Activated CD8-positive, alpha-beta T cell treated with anti-CD3 and anti-CD28 coated beads, Interleukin-2, amount 10 ng/mL, durations not matched to agents 7 days and 5 days (primary cell): Measurements from ENCODE around the gene TMEM38B. TPM values are rescaled to one million over a fixed set of nuclear protein-coding genes. Genes with fewer than 3 reads are reported as not detected.
"Not testable (repeated sequence)": the region's sequence is repeated elsewhere in the genome, so short reads cannot be mapped to it uniquely, and the experiment has no call there.

Source experiments
- ATAC-seq: fragments of 150-1000 bp; cut with Tn5 transposase; one replicate; pipeline ENCODE4 v1.10.0; 2021; ENCODE audit warnings: moderate library complexity
- CTCF ChIA-PET: fragments of 350-600 bp; sonication (Branson Sonifier 250); formaldehyde crosslinking; loops from one replicate; lab custom pipeline; 2021; ENCODE audit warnings: antibody characterized with exemption; lab: Charles Lee
- POLR2A ChIA-PET: fragments of 350-600 bp; sonication (Branson Sonifier 250); formaldehyde crosslinking; loops from one replicate; lab custom pipeline; 2021; ENCODE audit warnings: antibody characterized with exemption; lab: Charles Lee
- DNase-seq: peaks from one replicate; pipeline ENCODE4 v3.0.0-alpha.2; 2020
- H3K27ac Mint-ChIP-seq: one replicate; pipeline ENCODE4 v1.8.0; 2021; ENCODE audit warnings: mild to moderate bottlenecking, mixed read lengths
- H3K27me3 Mint-ChIP-seq: one replicate; pipeline ENCODE4 v1.8.0; 2021; ENCODE audit warnings: low read depth, mixed read lengths
- H3K36me3 Mint-ChIP-seq: one replicate; pipeline ENCODE4 v1.8.0; 2021; ENCODE audit warnings: low read depth, mixed read lengths
- H3K4me1 Mint-ChIP-seq: one replicate; pipeline ENCODE4 v1.8.0; 2021; ENCODE audit warnings: low read depth, mixed read lengths
- H3K4me3 Mint-ChIP-seq: one replicate; pipeline ENCODE4 v1.8.0; 2021; ENCODE audit warnings: mild to moderate bottlenecking, mixed read lengths
- H3K9me3 Mint-ChIP-seq: one replicate; pipeline ENCODE4 v1.8.0; 2022; ENCODE audit warnings: mixed read lengths; ENCODE audit not compliant: insufficient read depth
- total RNA-seq, 2 experiments: library from RNA; stranded (reverse); gene quantifications; one replicate each; pipeline ENCODE4 v1.2.3, GENCODE V29; 2021

Gene TMEM38B
- total RNA-seq, 2 experiments from 2014 or later: 6.4 to 7.5 TPM

DNA sequence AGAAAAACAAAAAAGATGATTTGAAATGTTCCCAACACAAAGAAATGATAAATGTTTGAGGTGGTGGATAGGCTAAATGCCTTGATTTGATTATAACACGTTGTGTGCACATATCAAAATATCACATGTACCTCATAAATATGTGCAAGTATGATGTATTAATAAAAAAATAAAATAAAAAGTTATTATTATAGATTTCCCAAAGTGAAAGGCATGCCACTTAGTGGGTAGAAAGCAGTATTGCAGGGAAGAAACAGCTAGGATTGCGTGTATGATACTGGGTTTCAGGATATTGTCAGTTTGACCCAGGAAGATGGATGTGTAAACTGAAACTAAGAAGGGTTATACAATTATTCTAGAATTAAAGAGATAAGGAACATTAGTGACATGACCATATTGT lies 3.6 kb upstream of the TMEM38B start:
- ATAC-seq: no peak
- Mint-ChIP-seq H3K27ac (no peak overlapping the region), H3K27me3 (peaks cover 31% of the 10 kb centered on the region), H3K36me3 (no peaks in the 10 kb centered on the region), H3K9me3 (no peaks in the 10 kb centered on the region), H3K4me1 (peaks cover 12% of the 10 kb centered on the region), H3K4me3 (no peak overlapping the region)
- ChIA-PET POLR2A (no interaction called here), CTCF (interaction anchor here (1.6 kb wide), 1 partner anchor 54 kb away, joined by 3 read pairs; no protein-coding TSS in a partner anchor)
- no peak for DNase-seq

DNA sequence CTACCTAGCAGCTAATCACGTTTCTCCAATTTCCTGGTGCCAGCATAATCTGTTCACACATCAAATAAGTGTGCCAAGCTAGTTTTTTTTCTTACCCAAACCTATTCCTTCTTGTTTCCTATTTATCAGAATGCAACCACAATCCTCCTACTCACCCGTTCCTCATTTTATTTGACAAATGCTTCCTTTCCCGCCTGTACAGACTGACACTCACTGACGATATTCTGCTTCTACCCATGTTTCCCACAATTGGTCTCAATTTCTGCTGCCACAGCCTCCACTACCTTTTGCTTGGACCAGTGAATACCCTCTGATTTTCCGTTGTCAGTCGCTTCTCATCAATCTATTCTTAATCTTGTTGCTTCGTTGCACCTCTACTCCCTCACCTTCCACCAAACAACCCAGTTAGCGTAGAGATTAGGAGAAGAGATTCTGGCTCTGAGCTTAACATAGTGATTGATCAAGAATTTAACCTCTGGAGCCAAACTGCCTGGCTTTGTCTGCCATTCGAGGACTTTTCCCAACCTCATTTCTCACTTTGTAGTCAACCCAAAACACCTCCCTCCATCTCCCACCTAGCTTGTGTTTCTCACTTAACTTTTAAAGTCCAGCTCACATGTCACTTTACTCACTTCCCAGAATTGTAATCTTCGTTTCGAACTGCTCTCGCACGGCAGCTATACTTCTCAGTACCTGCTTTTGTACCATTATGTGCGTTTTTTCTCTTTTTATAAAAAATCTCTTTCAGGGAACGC lies 729 bp upstream of the TMEM38B start:
- H3K9me3 Mint-ChIP-seq: no peaks in the 10 kb centered on the region
- POLR2A ChIA-PET: interaction anchor here (1.0 kb wide), 1 partner anchor 13 kb away, joined by 3 read pairs; no protein-coding TSS in a partner anchor
- ATAC-seq (peak; percentile 1), DNase-seq (peak; percentile 27)
- CTCF ChIA-PET: interaction anchor here (0.6 to 1.7 kb wide), 4 partner anchors 12 to 613 kb away, joined by 3 to 10 read pairs (median 4); no protein-coding TSS in a partner anchor
- H3K36me3 Mint-ChIP-seq: no peaks in the 10 kb centered on the region
- H3K4me3 Mint-ChIP-seq: peak overlapping the region; percentile 81
- peaks cover 15% of the 10 kb centered on the region for H3K4me1 Mint-ChIP-seq
- no peak overlapping the region for H3K27ac Mint-ChIP-seq
- H3K27me3 Mint-ChIP-seq: peaks cover 23% of the 10 kb centered on the region

DNA sequence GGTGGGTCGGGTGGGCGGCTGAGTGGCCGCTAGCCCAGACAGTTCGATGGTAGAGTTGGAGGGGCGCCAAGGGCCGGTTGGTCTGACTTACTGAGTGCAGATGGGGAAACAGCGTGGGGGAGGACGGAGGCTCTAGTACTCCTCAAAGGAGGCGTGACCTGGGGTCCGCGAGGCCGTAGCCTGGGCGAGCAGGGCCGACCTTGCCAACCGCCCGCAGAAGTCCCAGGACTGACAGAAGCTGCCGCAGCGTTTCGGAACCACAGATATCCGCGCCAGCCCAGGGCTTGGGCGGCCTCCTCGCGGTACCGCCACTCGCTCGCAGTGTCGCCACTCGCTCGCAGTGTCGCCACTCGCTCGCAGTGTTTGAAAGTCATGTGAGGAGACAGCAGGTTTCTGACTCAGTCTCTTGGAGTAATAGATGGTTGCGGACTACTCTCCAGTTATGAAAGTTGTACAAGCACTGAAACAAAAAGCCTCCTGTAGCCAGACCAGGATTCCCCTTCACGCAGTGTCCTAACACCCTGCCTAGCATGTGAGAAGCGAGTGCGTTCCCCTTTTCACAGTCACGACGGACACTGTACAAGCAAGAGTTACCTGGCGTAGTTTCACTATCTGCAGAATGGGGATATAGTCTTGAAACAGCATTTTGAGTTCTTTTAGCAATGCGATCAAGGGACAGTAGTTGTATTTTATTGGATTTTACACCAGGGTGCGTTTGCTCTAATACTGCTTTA lies 674 bp downstream of the TMEM38B start:
- peaks cover 13% of the 10 kb centered on the region for H3K27me3 Mint-ChIP-seq
- peak; percentile 55 for DNase-seq
- ATAC-seq: peak; percentile 73
- no peaks in the 10 kb centered on the region for H3K9me3 Mint-ChIP-seq
- H3K4me1 Mint-ChIP-seq: peaks cover 15% of the 10 kb centered on the region
- CTCF ChIA-PET: interaction anchor here (1.7 kb wide), 1 partner anchor 23 kb away, joined by 10 read pairs; no protein-coding TSS in a partner anchor
- POLR2A ChIA-PET: interaction anchor here (0.7 to 1.0 kb wide), 2 partner anchors 13 to 14 kb away, joined by 3 read pairs; no protein-coding TSS in a partner anchor
- H3K36me3 Mint-ChIP-seq: no peaks in the 10 kb centered on the region
- peak overlapping the region; percentile 78 for H3K4me3 Mint-ChIP-seq
- H3K27ac Mint-ChIP-seq: peak overlapping the region; percentile 36

GRCh38 chr9:105696219-105696793 lies 2.0 kb downstream of the TMEM38B start:
- peaks cover 15% of the 10 kb centered on the region for H3K4me1 Mint-ChIP-seq
- DNase-seq: no peak
- ChIA-PET POLR2A (no interaction called here), CTCF (interaction anchor here (0.8 kb wide), 1 partner anchor 22 kb away, joined by 4 read pairs; no protein-coding TSS in a partner anchor)
- H3K4me3 Mint-ChIP-seq: no peak overlapping the region
- no peak overlapping the region for H3K27ac Mint-ChIP-seq
- H3K27me3 Mint-ChIP-seq: peaks cover 13% of the 10 kb centered on the region
- H3K36me3 Mint-ChIP-seq: no peaks in the 10 kb centered on the region
- H3K9me3 Mint-ChIP-seq: no peaks in the 10 kb centered on the region
- ATAC-seq: no peak

GRCh38 chr9:105697871-105698270 lies 3.5 kb downstream of the TMEM38B start:
- H3K4me1 Mint-ChIP-seq: peaks cover 15% of the 10 kb centered on the region
- no peak overlapping the region for H3K27ac Mint-ChIP-seq
- peaks cover 6% of the 10 kb centered on the region for H3K27me3 Mint-ChIP-seq
- CTCF ChIA-PET: no interaction called here
- DNase-seq (no peak), ATAC-seq (no peak)
- H3K4me3 Mint-ChIP-seq: no peak overlapping the region
- H3K36me3 Mint-ChIP-seq: no peaks in the 10 kb centered on the region
- POLR2A ChIA-PET: no interaction called here
- no peaks in the 10 kb centered on the region for H3K9me3 Mint-ChIP-seq

DNA sequence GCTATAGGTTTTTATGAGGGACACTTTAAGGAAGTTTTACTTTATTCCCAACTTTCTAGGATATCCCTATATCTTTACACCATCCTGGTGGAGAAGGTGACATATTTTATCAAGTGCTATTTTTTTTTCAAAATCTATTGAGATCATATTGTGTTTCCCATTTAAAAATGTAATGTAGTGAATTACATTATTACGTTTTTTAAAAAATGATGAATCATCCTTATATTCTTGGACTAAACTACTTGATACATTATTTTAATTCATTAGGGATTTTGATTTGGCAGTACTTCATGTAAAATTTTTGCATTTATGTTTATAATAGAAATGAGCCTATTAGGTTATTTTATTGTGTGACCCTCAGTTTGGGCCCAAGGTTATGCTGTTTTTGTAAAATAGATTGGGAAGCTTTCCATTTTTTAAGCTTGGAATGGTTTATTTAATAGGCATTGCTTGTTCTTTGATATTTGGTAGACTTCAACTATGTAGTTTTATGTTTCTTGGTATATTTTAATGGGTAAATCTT lies 4.1 kb downstream of the TMEM38B start:
- no peak for DNase-seq
- no peak for ATAC-seq
- Mint-ChIP-seq H3K4me3 (no peak overlapping the region), H3K9me3 (no peaks in the 10 kb centered on the region), H3K36me3 (no peaks in the 10 kb centered on the region), H3K27ac (no peak overlapping the region), H3K27me3 (peaks cover 5% of the 10 kb centered on the region), H3K4me1 (peaks cover 14% of the 10 kb centered on the region)
- ChIA-PET CTCF (interaction anchor here (0.9 kb wide), 1 partner anchor 183 kb away, joined by 3 read pairs; no protein-coding TSS in a partner anchor), POLR2A (no interaction called here)

- POLR2A ChIA-PET: no interaction called here
- Mint-ChIP-seq H3K4me3 (no peak overlapping the region), H3K4me1 (peaks cover 3% of the 10 kb centered on the region), H3K9me3 (no peaks in the 10 kb centered on the region), H3K27ac (no peak overlapping the region), H3K27me3 (no peaks in the 10 kb centered on the region), H3K36me3 (no peaks in the 10 kb centered on the region)
- no peak for DNase-seq
- CTCF ChIA-PET: interaction anchor here (1.4 kb wide), 1 partner anchor 11 kb away, joined by 3 read pairs; no protein-coding TSS in a partner anchor
- ATAC-seq: no peak
Measured at GRCh38 chr9:105700668-105701067, 6.3 kb downstream of the TMEM38B start.

GRCh38 chr9:105701145-105701544 lies 6.8 kb downstream of the TMEM38B start:
- ChIA-PET CTCF (interaction anchor here (1.4 kb wide), 1 partner anchor 10 kb away, joined by 3 read pairs; no protein-coding TSS in a partner anchor), POLR2A (no interaction called here)
- Mint-ChIP-seq H3K27ac (no peak overlapping the region), H3K36me3 (peaks cover under 1% of the 10 kb centered on the region), H3K9me3 (no peaks in the 10 kb centered on the region), H3K4me1 (no peaks in the 10 kb centered on the region), H3K4me3 (no peak overlapping the region), H3K27me3 (no peaks in the 10 kb centered on the region)
- no peak for DNase-seq
- ATAC-seq: no peak

- Mint-ChIP-seq H3K4me3 (no peak overlapping the region), H3K4me1 (no peaks in the 10 kb centered on the region), H3K36me3 (peaks cover 4% of the 10 kb centered on the region), H3K27me3 (no peaks in the 10 kb centered on the region), H3K9me3 (no peaks in the 10 kb centered on the region), H3K27ac (no peak overlapping the region)
- ATAC-seq (no peak), DNase-seq (no peak)
- ChIA-PET POLR2A (no interaction called here), CTCF (no interaction called here)
Measured at GRCh38 chr9:105702207-105702606, 7.9 kb downstream of the TMEM38B start.

DNA sequence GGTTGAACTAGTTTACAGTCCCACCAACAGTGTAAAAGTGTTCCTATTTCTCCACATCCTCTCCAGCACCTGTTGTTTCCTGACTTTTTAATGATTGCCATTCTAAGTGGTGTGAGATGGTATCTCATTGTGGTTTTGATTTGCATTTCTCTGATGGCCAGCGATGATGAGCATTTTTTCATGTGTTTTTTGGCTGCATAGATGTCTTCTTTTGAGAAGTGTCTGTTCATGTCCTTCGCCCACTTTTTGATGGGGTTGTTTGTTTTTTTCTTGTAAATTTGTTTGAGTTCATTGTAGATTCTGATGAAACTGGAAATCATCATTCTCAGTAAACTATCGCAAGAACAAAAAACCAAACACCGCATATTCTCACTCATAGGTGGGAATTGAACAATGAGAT lies 9.3 kb downstream of the TMEM38B start:
- POLR2A ChIA-PET, H3K4me1 Mint-ChIP-seq, H3K36me3 Mint-ChIP-seq, ATAC-seq, H3K9me3 Mint-ChIP-seq, CTCF ChIA-PET, DNase-seq, H3K27ac Mint-ChIP-seq, H3K4me3 Mint-ChIP-seq, H3K27me3 Mint-ChIP-seq: not testable (repeated sequence)

DNA sequence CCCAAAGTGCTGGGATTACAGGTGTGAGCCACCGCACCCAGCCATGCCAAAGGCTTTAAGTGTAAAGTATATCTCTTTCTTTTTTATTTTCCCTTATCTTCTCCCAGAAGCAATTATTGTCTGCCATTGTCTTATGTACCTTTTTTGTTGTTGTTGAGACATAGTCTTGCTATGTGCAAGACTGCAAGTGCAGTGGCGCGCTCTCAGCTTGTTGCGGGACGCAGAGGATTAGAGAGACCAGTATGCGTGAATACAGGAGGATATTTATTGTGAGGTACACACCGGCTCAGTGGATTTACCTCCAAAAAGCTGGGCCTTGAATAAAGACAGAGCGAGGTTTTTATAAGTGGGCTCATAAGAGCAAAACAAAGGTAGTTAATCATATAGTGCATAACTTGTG lies 11.8 kb downstream of the TMEM38B start:
- peaks cover 8% of the 10 kb centered on the region for H3K4me1 Mint-ChIP-seq
- POLR2A ChIA-PET: no interaction called here
- H3K36me3 Mint-ChIP-seq: peaks cover 9% of the 10 kb centered on the region
- H3K27me3 Mint-ChIP-seq: no peaks in the 10 kb centered on the region
- DNase-seq: no peak
- no peak overlapping the region for H3K27ac Mint-ChIP-seq
- H3K4me3 Mint-ChIP-seq: no peak overlapping the region
- ATAC-seq: no peak
- CTCF ChIA-PET: interaction anchor here (1.6 kb wide), 1 partner anchor 12 kb away, joined by 4 read pairs; the partner anchor contains the start of gene TMEM38B
- no peaks in the 10 kb centered on the region for H3K9me3 Mint-ChIP-seq
